Caki2 (cell line): Measurements from ENCODE around the gene SKOR2. TPM values are rescaled to one million over a fixed set of nuclear protein-coding genes. Genes with fewer than 3 reads are reported as not detected.

Experiments
- DNase-seq: peaks from one replicate; pipeline ENCODE4 v3.0.0-alpha.2; 2015; ENCODE audit warnings: low read depth
- in situ Hi-C: cut with HindIII; loops from 2 replicates; pipeline ENCODE4 v1.10.0; 2016; ENCODE audit warnings: low sequenced_read_pairs, low pct_unique_long_range_greater_than_20kb, mixed read lengths
- total RNA-seq: library from RNA; depleted of rRNA; stranded (reverse); fragments of >200 nt; shearing (Covaris generic); gene quantifications from 2 replicates; pipeline ENCODE4 v1.2.3, GENCODE V29; 2014; ENCODE audit warnings: low replicate concordance

The SKOR2 gene
- total RNA-seq, 1 experiment from 2014 or later: not detected

DNA sequence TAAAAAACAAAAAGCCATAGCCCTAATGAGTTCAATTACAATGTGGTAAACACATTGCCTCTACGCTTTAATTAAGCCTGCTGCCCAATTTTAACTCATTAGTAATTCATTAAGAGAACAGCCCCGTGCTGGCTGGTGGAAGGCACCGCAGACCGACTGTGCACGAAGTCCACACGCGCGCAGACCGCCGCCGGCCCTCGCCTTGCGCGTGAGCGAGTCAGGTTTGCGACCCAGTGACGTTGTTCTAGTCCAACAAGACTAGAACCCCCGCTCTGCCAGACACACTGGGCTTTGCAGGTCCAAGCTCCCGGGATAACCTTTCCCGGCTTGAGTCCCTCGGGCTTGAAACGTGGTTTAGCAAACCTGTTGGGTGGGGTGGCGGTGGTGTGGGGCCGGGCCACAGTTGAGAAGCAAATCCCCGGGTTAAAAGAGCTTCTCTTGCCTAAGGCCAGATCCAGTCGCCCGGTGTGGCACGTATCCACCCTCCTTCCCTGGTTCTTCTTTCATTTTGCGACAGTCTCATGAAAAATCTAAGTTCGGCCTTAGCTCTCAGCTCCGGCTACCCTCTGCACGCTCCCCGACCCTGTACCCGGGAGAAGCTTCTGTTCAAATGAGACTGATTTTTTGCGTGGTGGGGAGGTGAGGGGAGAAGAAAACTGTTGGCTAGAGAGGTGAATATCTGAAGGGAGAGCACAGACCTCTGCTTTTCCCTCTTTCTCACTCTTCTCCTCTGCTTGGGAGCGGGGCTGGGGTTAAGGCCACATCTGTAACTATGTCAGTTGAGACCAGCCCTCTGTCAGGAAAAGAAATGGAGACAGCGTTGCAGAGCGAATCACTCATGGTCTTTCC, 11.1 kb upstream of the SKOR2 start:
- in situ Hi-C loops: no loop called here
- no peak for DNase-seq

DNA sequence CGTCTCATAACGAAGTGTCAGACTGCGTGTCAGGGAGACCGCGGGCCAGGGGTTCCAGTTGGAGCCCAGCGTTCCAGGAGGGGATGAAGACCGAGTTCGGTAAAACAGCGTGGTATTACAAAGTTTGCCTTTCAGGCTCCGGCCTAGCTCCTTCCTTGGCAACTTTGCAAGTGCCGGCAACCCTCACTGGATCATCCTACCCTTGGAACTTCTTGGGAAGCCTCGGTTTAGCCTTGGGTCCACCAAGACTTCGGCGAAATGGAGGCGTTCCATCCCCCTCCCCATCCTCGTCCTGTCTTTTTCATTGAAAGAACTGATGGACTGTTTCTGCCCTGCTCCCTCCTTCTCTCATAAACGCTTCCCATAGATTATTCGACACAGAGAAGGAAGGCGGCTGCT, 10.4 kb upstream of the SKOR2 start:
- DNase-seq: no peak
- in situ Hi-C loops: no loop called here

- DNase-seq: no peak
- in situ Hi-C loops: no loop called here
Observed at GRCh38 chr18:47260924-47261701, 9.7 kb upstream of the SKOR2 start.

DNA sequence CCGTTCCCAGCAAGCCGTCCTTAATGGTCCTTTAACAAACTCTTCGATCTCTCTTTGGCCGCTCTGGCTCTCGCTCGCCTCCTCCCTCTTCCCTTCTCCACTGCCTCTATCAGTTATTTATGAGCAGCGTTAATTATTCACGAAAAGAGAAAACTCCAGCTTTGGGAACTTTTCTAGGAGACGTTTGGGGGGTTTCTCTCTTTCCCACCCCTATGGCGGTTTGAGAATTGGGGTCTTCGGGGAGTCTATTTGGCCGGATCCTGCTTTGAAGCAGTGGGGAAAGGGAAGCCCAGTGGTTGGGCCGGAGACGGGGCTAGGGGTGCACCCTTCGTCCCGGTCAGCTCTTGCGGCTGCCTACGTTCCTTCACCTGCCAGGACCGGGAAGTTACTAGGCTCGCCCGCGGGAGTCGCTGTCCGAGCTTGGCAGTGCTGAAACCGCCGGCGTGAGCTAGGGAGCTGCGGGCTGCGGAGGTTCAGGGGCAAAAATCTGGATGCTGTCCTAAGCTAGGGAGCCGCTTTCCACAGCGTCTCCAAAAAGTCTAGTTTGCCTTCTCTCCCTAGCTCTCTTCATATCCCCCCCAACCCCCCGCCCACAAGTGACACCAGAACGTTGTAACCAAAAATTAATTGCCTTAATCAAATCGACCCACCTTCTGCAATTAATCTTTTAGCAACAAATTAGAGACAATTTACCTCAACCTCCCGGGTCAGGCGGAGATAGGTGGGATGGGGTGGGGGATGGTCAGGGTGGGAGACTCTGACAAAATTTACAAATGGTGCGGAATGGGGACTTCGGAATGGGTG, 8.9 kb upstream of the SKOR2 start:
- no peak for DNase-seq
- in situ Hi-C loops: no loop called here

GRCh38 chr18:47254341-47254939, 3.0 kb upstream of the SKOR2 start:
- in situ Hi-C loops: no loop called here
- peak; percentile 7 for DNase-seq

GRCh38 chr18:47253101-47253654, 1.7 kb upstream of the SKOR2 start:
- in situ Hi-C loops: no loop called here

GRCh38 chr18:47250391-47251046, 941 bp downstream of the SKOR2 start:
- in situ Hi-C loops: no loop called here
- DNase-seq: no peak

More at GRCh38 chr18:47253101-47253654, 1.7 kb upstream of the SKOR2 start:
- no peak for DNase-seq

DNA sequence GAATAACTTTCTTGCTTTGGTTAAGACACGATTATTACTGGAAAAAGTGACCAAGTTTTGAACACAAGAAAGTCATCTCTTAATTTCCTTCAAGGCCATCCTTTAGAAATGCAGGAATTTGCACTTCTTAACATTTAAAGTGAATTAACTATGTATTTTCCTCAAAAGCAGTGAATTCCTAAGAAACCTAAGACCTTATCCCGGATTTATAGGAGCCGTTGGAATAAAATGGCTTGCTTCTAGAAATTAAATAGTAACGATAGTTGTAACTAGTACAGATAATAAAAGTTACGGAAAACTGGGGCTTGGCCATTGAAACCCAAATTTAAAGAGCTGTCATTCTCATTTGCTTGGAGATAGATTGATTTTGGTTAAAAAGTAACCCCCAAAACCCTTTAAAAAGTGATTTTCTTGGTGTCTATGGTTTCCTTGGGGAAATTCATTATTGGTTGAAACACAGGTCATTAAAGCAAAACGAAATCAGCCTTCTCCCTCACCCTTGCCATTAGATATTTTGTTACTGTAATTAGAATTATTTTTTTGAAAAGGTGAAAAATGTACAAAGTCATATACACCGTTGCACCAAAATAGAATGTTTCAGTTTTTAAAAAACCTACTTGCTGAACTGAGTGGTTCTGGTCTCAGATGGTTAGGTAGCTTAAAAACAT, 2.0 kb downstream of the SKOR2 start:
- in situ Hi-C loops: no loop called here
- no peak for DNase-seq

GRCh38 chr18:47248604-47249313, 2.7 kb downstream of the SKOR2 start:
- in situ Hi-C loops: no loop called here
- DNase-seq: no peak

- no peak for DNase-seq
- in situ Hi-C loops: no loop called here
Observed at GRCh38 chr18:47248115-47248603, 3.3 kb downstream of the SKOR2 start.

GRCh38 chr18:47247416-47248114, 3.9 kb downstream of the SKOR2 start:
- in situ Hi-C loops: no loop called here
- no peak for DNase-seq

GRCh38 chr18:47247036-47247415, 4.4 kb downstream of the SKOR2 start:
- in situ Hi-C loops: no loop called here
- DNase-seq: no peak

DNA sequence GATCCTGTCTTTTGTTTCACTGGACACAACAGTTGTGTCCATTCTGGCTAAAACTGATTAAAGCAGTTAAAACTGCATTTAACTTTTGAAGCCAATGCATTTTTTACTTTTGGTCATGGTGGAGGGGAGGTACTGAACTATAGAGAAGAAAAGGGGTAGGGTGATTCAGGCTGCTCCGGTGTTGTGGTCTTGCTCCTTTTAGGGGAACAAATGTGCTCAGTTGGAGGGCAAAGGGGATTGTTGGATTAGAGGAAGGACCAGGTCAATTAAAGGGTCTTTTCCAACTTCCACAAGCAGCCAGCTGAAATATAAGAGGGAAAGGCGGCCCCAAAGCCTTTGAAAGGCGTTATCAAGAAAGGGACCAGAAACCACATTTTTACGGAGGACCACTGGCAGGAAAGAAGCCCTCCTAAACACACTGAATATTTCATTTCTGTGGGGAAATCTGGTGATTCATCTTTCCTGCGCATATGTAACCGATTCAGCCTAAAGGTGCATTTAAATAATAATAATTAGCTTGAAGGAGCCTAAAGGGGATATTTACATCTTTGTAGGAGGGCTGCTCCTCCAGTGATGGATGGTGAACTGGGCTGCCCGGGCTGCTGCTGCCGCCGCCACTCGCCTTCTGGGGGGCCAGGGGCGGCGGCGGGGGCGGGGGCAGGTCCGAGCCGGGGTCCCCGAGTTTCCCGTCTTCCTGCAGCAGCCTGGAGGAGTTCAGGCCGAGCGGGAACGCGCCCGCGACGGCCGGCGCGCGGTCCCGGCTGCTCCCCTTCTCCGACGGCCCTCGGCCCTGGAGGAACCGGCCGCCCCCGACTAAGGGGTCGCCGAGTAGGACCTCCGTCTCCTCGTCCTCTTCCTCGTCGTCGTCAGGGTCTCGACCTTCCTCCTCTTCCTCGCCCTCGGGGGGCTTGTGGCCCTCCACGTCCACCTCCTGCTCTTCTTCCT, 5.2 kb downstream of the SKOR2 start:
- in situ Hi-C loops: no loop called here
- DNase-seq: no peak

- no peak for DNase-seq
- in situ Hi-C loops: no loop called here
Observed at GRCh38 chr18:47244086-47244485, 7.4 kb downstream of the SKOR2 start.

- DNase-seq: no peak
- in situ Hi-C loops: no loop called here
Observed at GRCh38 chr18:47235096-47235495, 16.4 kb downstream of the SKOR2 start.
